GM12801 (cell line): ENCODE data around the gene VCL.

ENCODE experiments used
- TF ChIP-seq, protein P1 (sequence below): IDR thresholded peaks from one replicate; pipeline ENCODE4 v1.5.1; 2011; ENCODE audit warnings: control low read depth; ENCODE audit not compliant: insufficient read length; ENCODE audit errors: extremely low read depth

The VCL gene

DNA sequence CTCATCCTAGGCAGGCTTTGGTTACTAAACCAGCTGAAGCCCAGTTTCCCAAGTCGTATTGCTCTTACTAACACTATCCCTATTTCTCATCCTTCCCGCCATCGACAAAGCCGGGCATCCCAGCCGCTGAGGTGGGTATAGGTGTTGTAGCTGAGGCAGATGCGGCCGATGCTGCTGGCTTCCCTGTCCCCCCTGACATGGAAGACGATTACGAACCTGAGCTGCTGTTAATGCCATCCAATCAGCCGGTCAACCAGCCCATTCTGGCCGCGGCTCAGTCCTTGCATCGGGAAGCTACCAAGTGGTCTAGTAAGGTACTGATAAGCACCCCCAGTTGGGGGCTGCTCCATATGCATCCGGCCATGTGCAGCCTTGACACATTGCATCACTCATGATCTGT, 113.9 kb downstream of the VCL start:
- TF ChIP-seq, protein P1, sequence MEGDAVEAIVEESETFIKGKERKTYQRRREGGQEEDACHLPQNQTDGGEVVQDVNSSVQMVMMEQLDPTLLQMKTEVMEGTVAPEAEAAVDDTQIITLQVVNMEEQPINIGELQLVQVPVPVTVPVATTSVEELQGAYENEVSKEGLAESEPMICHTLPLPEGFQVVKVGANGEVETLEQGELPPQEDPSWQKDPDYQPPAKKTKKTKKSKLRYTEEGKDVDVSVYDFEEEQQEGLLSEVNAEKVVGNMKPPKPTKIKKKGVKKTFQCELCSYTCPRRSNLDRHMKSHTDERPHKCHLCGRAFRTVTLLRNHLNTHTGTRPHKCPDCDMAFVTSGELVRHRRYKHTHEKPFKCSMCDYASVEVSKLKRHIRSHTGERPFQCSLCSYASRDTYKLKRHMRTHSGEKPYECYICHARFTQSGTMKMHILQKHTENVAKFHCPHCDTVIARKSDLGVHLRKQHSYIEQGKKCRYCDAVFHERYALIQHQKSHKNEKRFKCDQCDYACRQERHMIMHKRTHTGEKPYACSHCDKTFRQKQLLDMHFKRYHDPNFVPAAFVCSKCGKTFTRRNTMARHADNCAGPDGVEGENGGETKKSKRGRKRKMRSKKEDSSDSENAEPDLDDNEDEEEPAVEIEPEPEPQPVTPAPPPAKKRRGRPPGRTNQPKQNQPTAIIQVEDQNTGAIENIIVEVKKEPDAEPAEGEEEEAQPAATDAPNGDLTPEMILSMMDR = no peak

GRCh38 chr10:74113546-74113945, 115.6 kb downstream of the VCL start:
- TF ChIP-seq, protein P1 = no peak

GRCh38 chr10:74114041-74114448, 116.1 kb downstream of the VCL start:
- TF ChIP-seq, protein P1 = no peak

DNA sequence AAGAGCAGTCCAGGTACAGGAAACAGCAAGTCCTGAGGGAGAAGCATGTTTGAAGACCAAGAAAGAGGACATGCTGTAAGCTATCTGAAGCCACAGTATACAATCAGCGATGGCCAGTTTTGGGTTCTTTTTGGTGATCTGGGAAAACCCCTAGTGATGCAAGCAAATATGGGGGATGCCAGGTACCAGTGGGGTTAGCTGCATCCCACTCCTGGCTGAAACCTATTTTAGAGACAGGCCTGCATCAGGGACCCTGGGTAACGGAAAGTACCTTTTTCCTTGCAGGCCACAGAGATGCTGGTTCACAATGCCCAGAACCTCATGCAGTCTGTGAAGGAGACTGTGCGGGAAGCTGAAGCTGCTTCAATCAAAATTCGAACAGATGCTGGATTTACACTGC, 119.8 kb downstream of the VCL start:
- TF ChIP-seq, protein P1 = no peak

DNA sequence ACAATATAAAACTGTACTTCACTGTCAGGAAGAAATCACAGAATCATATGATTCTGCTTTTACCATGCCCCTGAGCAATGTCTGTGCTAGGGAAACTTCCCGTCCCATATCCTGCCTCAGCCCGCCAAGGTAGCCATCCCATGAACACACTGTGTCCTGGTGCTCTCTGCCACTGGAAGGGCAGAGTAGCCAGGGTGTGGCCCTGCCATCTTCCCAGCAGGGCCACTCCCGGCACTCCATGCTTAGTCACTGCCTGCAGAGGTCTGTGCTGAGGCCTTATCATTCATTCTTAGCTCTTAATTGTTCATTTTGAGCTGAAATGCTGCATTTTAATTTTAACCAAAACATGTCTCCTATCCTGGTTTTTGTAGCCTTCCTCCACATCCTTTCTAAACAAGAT, 120.9 kb downstream of the VCL start:
- TF ChIP-seq, protein P1 = no peak

- TF ChIP-seq, protein P1 = no peak
Measured at GRCh38 chr10:74120911-74121310, 123.0 kb downstream of the VCL start.

DNA sequence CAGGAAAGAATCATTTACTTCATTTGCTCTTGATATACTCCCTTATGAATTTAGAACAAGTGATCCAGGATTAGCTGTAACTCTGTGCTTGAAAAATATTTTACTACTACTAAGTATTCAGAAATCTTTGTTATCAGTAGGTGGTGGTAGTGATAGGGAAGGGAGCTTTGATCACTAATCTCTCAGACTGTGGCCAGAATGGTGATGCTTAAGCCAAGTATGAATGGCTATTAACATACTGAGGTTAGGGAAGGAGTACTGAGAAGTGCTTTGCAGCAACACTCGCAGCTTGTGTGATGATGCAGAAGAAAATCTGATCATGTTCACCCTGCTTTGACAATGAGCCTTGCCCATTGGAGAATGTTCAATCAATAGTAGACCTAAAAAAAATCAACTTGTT, 123.5 kb downstream of the VCL start:
- TF ChIP-seq, protein P1 = no peak

- TF ChIP-seq, protein P1 = no peak
Measured at GRCh38 chr10:74122060-74122459, 124.1 kb downstream of the VCL start.
